A673 (cell line): ENCODE measurements around the gene HOXA5. TPM values are rescaled to one million over a fixed set of nuclear protein-coding genes. Genes with fewer than 3 reads are reported as not detected.

Source experiments
- BruUV-seq: library from RNA; stranded (reverse); fragments of 400-500 nt; replicated peaks from 2 replicates; lab custom pipeline; 2021; lab: Mats Ljungman, UMichigan
- CTCF ChIA-PET: fragments of 300-600 bp; sonication (Branson Sonifier 250); formaldehyde crosslinking; loops from one replicate; lab custom pipeline; 2022; ENCODE audit warnings: antibody characterized with exemption; lab: Charles Lee
- POLR2A ChIA-PET: fragments of 300-600 bp; sonication (Branson Sonifier 250); formaldehyde crosslinking; loops from one replicate; lab custom pipeline; 2022; ENCODE audit warnings: antibody characterized with exemption; ENCODE audit not compliant: low non-redundant PET; lab: Charles Lee
- DNase-seq: peaks from one replicate; pipeline ENCODE4 v3.0.0-alpha.2; 2015; ENCODE audit warnings: low spot score
- H3K27ac ChIP-seq: fragments of 200-600 bp; sonication (generic); 2 replicates; pipeline ENCODE4 v1.5.1; 2016; ENCODE audit warnings: mixed run types, low read depth, mild to moderate bottlenecking, mixed read lengths, antibody characterized with exemption, low read length; ENCODE audit not compliant: poor library complexity, severe bottlenecking
- H3K27me3 ChIP-seq: fragments of 200-600 bp; sonication (generic); replicated peaks from 2 replicates; pipeline ENCODE4 v1.6.1; 2017; ENCODE audit warnings: mixed run types, low read depth, mild to moderate bottlenecking, mixed read lengths, antibody characterized with exemption, low read length; ENCODE audit not compliant: insufficient read depth, poor library complexity
- H3K36me3 ChIP-seq: fragments of 200-600 bp; sonication (generic); 2 replicates; pipeline ENCODE4 v1.6.1; 2016; ENCODE audit warnings: mixed run types, mild to moderate bottlenecking, mixed read lengths, antibody characterized with exemption, low read length; ENCODE audit not compliant: insufficient read depth, poor library complexity, severe bottlenecking
- H3K4me1 ChIP-seq: fragments of 200-600 bp; sonication (generic); 2 replicates; pipeline ENCODE4 v1.6.1; 2017; ENCODE audit warnings: mixed run types, mild to moderate bottlenecking, mixed read lengths, antibody characterized with exemption, low read length; ENCODE audit not compliant: insufficient read depth, poor library complexity, severe bottlenecking
- H3K4me3 ChIP-seq: fragments of 200-600 bp; sonication (generic); 2 replicates; pipeline ENCODE4 v1.5.1; 2016; ENCODE audit warnings: low read depth, mixed run types, mild to moderate bottlenecking, mixed read lengths, low read length; ENCODE audit not compliant: poor library complexity, severe bottlenecking
- H3K9me3 ChIP-seq: fragments of 200-600 bp; sonication (generic); 2 replicates; pipeline ENCODE4 v1.6.1; 2016; ENCODE audit warnings: mixed run types, low read depth, mild to moderate bottlenecking, mixed read lengths, antibody characterized with exemption, low read length; ENCODE audit not compliant: poor library complexity, severe bottlenecking
- CTCF ChIP-seq: fragments of 300-800, 200-600 bp; sonication (generic); conservative IDR thresholded peaks from 2 replicates; pipeline ENCODE4 v1.5.1; 2017; ENCODE audit warnings: low read depth, mild to moderate bottlenecking, antibody characterized with exemption, low read length, moderate library complexity, mixed read lengths
- EZH2 ChIP-seq: fragments of 200-600 bp; sonication (generic); IDR thresholded peaks from 2 replicates; pipeline ENCODE4 v1.6.1; 2017; ENCODE audit warnings: borderline replicate concordance, low read depth, mild to moderate bottlenecking, mixed read lengths, antibody characterized with exemption, low read length; ENCODE audit not compliant: poor library complexity, severe bottlenecking
- intact Hi-C: fragments of 100-400 bp; cut with micrococcal nuclease; formaldehyde crosslinking; loops from one replicate; pipeline ENCODE4 v1.10.0; 2022; ENCODE audit not compliant: unreplicated experiment
- total RNA-seq: library from RNA; stranded (reverse); gene quantifications from 2 replicates; pipeline ENCODE4 v1.2.3, GENCODE V29; 2021

HOXA5 gene
- total RNA-seq, 1 experiment from 2014 or later, result not detected

- intact Hi-C loops, result no loop called here
- Histone ChIP-seq H3K9me3 (no peaks in the 10 kb centered on the region), H3K36me3 (no peaks in the 10 kb centered on the region), H3K4me3 (no peak overlapping the region), H3K27me3 (peaks cover 97% of the 10 kb centered on the region), H3K4me1 (no peaks in the 10 kb centered on the region), H3K27ac (no peak overlapping the region)
- TF ChIP-seq EZH2 (no peak), CTCF (no peak)
- POLR2A ChIA-PET, result no interaction called here
- BruUV-seq, result no TSS peak
- no peak for DNase-seq
- CTCF ChIA-PET, result no interaction called here
Observed at GRCh38 chr7:27109466-27110185, 33.9 kb downstream of the HOXA5 start.

GRCh38 chr7:27108390-27109127 is 34.9 kb downstream of the HOXA5 start:
- TF ChIP-seq EZH2 (peak; percentile 35), CTCF (no peak)
- H3K27ac ChIP-seq, result no peak overlapping the region
- POLR2A ChIA-PET, result no interaction called here
- intact Hi-C loops, result no loop called here
- H3K36me3 ChIP-seq, result no peaks in the 10 kb centered on the region
- H3K9me3 ChIP-seq, result no peaks in the 10 kb centered on the region
- no peak overlapping the region for H3K4me3 ChIP-seq
- BruUV-seq, result no TSS peak
- H3K27me3 ChIP-seq, result peaks cover 100% of the 10 kb centered on the region
- no peak for DNase-seq
- CTCF ChIA-PET, result no interaction called here
- no peaks in the 10 kb centered on the region for H3K4me1 ChIP-seq

- no peaks in the 10 kb centered on the region for H3K4me1 ChIP-seq
Observed at GRCh38 chr7:27107391-27108381, 35.8 kb downstream of the HOXA5 start.

More at GRCh38 chr7:27107391-27108381, 35.8 kb downstream of the HOXA5 start:
- Histone ChIP-seq H3K27me3 (peaks cover 100% of the 10 kb centered on the region), H3K4me3 (no peak overlapping the region), H3K9me3 (no peaks in the 10 kb centered on the region), H3K27ac (no peak overlapping the region), H3K36me3 (no peaks in the 10 kb centered on the region)
- no peak for DNase-seq
- TF ChIP-seq CTCF (no peak), EZH2 (peak; percentile 75)
- BruUV-seq, result no TSS peak
- CTCF ChIA-PET, result no interaction called here
- intact Hi-C loops, result no loop called here
- POLR2A ChIA-PET, result no interaction called here
